Activated naive CD8-positive, alpha-beta T cell treated with anti-CD3 and anti-CD28 coated beads, Interleukin-2, amount 50 U/mL, for 16 hours (primary cell): Measurements from ENCODE around the gene LRRC26.
"Not testable (repeated sequence)": the region's sequence is repeated elsewhere in the genome, so short reads cannot be mapped to it uniquely, and the experiment has no call there.

Experiments used
- DNase-seq: peaks from one replicate; pipeline ENCODE4 v3.0.0-alpha.2; 2020; ENCODE audit warnings: low read depth, low spot score

The LRRC26 gene

DNA sequence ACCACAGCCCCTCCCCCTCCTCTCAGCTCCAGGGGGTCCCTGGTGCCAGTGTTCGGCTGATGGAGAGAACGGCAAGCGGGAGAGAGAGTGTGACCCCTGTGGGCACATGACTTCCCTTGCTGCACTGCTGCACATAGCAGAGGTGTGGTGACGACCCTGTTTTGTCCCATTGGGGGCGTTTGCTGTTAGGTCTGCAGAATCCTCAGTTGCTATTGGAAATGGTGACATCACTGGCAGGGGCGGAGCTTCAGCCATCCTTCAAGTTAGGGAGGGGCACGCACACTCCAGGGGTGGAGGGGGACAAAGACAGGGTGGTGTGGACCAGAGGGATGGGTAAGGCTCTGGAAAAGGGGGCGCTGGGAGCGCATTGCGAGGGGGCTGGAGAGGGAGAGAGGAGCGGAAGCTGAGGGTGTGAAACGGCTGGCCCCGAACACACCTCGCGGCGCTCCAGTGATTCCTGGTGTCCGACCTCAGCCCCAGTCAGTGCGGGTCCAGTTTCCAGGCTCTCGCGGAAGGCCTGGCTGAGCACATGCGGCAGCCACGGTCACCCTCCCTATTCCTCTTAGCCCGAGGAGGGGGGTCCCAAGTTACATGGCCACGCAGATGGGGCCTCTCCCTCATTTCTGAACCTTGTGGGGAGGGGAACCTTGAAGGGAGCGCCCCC, 31.7 kb downstream of the LRRC26 start:
- DNase-seq: no peak

DNA sequence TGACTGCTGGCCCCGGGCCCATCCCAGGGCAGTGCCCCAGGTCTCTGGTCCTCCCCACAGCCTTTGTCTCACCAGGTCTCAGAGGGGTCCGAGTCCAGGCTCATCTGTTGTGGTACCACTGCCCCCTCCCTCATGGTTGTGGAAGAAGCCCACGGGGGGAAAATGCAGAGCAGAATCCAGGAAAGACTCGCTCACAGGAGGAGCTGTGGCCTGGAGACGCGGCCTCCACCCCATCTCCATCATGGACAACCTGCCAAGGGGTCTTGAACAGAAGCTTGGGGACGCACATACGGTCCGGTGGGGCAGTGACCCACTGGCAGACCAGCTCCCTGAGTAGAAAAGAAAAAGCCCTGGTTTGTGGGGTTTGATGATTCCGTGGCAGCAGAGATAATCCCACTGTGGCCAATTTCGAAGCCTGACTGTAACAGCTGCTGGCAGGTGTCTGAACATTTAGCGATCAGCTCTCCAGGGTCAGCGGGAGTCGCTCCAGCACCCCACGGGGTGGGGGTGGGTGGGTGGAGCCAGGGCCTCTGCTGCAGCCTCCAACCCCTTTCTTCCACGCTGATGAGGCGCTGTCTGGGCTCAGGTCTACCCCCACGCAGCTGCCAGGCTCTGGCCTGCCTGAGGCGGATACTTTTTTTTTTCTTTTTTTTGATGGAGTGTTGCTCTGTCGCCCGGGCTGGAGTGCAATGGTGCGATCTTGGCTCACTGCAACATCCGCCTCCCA, 32.8 kb downstream of the LRRC26 start:
- DNase-seq: no peak

DNA sequence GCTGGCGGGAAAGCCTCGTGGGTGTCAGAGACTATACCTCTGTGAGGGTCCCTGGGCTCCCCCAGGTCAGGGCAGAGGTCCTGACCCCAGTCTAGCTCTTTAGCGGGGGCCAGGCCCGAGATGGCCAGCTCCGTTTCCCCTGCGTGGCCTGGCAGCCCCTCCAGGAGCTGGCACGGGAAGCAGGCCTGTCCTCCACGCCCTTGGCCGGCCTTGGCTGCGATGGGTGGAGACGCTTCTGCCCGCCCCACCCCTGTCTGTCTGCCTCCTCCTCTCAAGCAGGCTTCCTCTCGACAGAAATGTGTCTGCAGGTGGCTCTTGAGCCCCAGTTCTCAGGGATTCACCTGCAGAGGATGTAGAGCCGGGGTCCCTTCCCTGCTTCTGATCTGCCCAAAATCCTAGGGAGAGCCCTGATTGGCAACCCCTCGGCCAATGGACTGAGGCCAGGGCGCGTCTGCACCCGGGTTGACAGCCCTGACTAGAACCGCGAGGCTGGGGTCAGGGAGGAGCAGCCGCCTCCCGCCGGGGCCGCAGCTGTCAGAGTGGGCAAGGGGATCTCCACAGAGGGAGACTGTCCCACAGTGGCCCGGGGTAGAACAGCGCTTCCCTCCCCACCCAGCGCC, 33.5 kb downstream of the LRRC26 start:
- no peak for DNase-seq

- DNase-seq: not testable (repeated sequence)
Measured at GRCh38 chr9:137135154-137135553, 34.7 kb downstream of the LRRC26 start.

DNA sequence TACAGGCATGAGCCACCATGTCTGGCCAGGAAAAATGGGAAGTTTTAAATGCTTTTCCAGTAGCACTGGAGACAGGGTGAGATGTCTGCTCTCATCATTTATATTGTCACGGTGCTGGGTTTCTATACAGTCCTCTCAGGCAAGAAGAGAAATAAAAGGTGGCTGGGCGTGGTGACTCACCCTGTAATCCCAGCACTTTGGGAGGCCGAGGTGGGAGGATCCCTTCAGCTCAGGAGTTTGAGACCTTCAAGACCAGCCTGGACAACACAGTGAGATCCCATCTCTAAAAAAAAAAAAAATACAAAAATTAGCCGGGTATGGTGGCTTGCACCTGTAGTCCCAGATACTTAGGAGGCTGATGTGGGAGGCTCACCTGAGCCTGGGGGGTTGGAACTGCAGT, 35.7 kb downstream of the LRRC26 start:
- no peak for DNase-seq

GRCh38 chr9:137130176-137130755, 39.6 kb downstream of the LRRC26 start:
- no peak for DNase-seq

- DNase-seq: peak; percentile 73
Measured at GRCh38 chr9:137129456-137130175, 40.2 kb downstream of the LRRC26 start.

DNA sequence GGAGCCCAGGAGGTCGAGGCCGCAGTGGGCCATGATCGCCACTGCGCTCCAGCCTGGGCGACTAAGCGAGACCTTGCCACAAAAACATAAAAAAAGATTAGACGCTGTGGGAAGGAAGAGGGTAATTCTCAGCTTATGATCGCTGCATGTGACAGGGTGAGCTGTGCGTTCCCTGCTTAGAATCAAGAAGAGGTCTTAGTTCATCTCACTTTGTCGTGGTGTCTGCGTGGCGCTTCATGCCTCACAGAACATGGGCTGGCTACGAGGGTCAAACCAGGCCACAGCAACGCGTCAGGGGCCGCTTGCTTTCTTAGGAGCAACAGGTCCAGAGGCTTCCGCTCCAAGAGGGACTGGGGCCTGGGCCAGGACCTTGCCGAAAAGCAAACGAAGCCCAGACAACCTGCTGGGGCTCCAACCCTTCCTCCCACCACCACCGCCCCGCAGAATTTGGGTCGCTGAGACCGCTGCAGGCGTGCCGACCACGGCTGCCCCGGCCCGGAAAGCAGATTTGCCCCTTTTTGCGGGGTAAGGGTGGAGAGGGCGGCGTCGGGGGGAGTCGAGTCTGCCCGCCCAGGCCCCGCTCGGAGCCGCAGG, 40.9 kb downstream of the LRRC26 start:
- no peak for DNase-seq

- no peak for DNase-seq
Measured at GRCh38 chr9:137128158-137128861, 41.5 kb downstream of the LRRC26 start.

- DNase-seq: no peak
Measured at GRCh38 chr9:137127301-137128157, 42.3 kb downstream of the LRRC26 start.

GRCh38 chr9:137126786-137127185, 43.1 kb downstream of the LRRC26 start:
- no peak for DNase-seq

GRCh38 chr9:137123952-137124462, 45.8 kb downstream of the LRRC26 start:
- DNase-seq: not testable (repeated sequence)

DNA sequence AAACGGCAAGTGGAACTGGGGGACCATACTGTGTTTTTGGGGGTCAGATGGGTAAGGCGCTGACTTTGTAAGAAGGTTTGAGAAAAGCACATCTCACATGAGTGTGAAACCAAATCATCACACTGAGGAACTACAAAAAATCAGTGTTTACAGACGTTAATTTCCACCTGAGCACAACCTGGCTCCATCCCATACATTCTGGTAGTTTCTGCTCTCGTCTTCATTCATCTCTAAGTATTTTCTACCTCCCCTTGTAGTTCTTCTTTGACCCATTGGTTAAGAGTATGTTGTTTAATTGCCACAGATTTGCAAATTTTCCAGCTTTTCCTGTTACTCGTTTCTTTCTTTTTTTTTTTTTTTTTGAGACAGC, 46.4 kb downstream of the LRRC26 start:
- no peak for DNase-seq

DNA sequence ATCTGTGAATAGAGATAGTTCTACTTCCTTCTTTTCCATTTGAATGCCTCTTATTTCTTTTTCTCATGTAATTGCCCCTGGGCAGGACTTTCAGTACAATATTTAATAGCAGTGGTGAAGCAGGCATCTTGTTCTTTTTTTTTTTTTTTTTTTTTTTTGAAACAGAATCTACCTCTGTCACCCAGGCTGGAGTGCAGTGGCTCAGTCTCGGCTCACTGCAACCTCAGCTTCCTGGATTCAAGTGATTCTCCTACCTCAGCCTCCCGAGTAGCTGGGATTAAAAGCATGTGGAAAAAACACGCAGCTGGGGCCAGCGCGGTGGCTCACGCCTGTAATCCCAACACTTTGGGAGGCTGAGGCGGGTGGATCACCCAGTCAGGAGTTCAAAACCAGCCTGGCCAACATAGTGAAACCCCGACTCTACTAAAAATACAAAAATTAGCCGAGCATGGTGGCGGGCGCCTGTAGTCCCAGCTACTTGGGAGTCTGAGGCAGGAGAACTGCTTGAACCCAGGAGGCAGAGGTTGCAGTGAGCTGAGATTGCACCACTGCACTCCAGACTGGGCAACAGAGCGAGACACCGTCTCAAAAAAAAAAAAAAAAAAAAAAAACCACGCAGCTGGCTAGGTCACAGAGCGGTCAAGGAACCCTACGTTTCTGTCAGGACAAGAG, 46.9 kb downstream of the LRRC26 start:
- DNase-seq: not testable (repeated sequence)

GRCh38 chr9:137121927-137122795, 47.7 kb downstream of the LRRC26 start:
- not testable (repeated sequence) for DNase-seq
